AG09309 (cell line): ENCODE measurements around the gene MLXIPL.
"Not testable (repeated sequence)": the region's sequence is repeated elsewhere in the genome, so short reads cannot be mapped to it uniquely, and the experiment has no call there.

Experiments used
- DNase-seq: peaks from one replicate; pipeline ENCODE4 v3.0.0-alpha.2; 2010; ENCODE audit warnings: low read depth
- H3K4me3 ChIP-seq: 2 replicates; pipeline ENCODE4 v1.5.1; 2011; ENCODE audit warnings: mild to moderate bottlenecking, low read depth, low read length, moderate library complexity; ENCODE audit not compliant: control insufficient read depth
- CTCF ChIP-seq: IDR thresholded peaks from 2 replicates; pipeline ENCODE4 v1.5.1; 2011; ENCODE audit warnings: mild to moderate bottlenecking, low read depth, low read length, inconsistent platforms; ENCODE audit not compliant: insufficient read depth, control insufficient read depth; ENCODE audit errors: missing control alignments

Gene MLXIPL

GRCh38 chr7:73613954-73614735, 10.2 kb downstream of the MLXIPL start:
- H3K4me3 ChIP-seq, result no peak overlapping the region
- DNase-seq, result no peak
- TF ChIP-seq CTCF, result no peak

DNA sequence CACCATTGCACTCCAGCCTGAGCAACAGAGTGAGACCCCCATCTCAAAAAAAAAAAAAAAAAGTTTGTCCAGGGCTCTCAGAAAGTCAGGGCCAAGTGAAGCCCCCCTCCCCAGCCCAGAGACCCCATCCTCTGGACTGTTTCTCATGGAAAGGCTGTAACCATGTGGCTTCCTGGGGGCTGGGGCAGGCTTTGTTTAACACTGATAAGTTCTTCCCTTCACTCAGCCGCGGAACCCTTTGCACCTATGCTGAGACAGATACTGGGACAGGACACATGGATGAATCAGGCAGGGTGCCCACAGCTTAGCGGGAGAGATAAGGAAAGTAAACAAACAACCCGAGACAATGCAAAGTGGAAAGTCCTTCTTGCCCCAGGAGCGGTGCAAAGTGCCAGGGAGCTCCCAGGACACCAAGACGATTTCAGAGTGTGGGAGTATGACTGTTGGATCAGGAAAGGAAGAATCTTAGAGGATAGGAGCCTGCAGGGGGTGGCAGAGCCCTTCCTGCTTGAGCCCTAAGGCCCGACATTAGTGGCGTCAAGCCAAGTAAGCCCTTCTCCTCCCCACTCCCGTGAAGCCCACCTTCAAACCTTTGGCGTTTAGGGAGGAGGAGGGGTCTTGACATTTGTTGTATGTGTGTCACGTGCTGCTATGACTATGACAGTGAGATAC, 11.6 kb downstream of the MLXIPL start:
- TF ChIP-seq CTCF, result peak; percentile 23
- DNase-seq, result no peak

DNA sequence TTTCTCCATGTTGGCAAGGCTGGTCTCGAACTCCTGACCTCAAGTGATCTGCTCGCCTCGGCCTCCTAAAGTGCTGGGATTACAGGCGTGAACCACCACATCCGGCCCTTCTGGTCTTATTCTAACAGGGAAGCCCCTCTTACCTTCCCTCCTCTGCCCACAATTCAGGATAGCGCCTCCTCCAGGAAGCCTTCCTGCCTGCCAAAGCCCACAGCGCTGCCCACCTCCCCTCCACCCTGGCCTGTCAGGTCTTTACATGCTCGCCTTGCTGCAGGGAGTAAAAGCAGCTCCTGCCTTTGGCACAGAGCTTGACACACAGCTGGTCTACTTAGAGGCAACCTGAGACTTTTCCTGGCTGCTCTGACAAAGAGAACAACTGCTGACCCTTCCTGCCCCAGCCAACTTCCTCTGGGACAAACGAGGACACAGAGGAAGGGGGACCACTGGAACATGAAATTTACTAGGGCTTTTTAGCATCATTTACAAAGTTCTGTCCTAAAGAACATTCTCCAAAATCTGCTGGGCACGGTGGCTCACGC, 13.2 kb downstream of the MLXIPL start:
- DNase-seq, result no peak
- no peak for TF ChIP-seq CTCF
- no peak overlapping the region for H3K4me3 ChIP-seq

More for the DNA sequence above, 11.6 kb downstream of the MLXIPL start:
- H3K4me3 ChIP-seq, result no peak overlapping the region

DNA sequence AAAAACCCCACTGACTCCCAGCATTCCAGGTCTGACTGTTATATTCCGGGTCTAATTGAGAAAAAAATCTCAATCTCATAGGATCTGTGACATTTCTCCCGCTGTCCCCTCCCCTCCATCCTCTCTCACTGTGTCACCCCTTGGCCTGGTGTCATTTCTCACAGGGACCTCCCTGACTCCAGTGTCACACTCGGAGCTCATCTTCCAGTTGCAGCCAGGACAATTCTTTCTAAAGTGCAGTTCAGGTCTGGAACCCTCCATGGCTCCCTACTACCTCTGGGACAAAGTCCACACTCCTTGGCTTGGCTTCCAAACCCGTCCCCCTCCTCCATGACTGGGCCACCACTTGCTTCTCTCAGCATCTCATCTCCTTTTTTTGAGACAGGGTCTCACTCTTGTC, 14.2 kb downstream of the MLXIPL start:
- no peak overlapping the region for H3K4me3 ChIP-seq
- DNase-seq, result no peak
- no peak for TF ChIP-seq CTCF

- not testable (repeated sequence) for H3K4me3 ChIP-seq, DNase-seq
These were observed 16.7 kb downstream of the MLXIPL start for GRCh38 chr7:73607692-73607983.

DNA sequence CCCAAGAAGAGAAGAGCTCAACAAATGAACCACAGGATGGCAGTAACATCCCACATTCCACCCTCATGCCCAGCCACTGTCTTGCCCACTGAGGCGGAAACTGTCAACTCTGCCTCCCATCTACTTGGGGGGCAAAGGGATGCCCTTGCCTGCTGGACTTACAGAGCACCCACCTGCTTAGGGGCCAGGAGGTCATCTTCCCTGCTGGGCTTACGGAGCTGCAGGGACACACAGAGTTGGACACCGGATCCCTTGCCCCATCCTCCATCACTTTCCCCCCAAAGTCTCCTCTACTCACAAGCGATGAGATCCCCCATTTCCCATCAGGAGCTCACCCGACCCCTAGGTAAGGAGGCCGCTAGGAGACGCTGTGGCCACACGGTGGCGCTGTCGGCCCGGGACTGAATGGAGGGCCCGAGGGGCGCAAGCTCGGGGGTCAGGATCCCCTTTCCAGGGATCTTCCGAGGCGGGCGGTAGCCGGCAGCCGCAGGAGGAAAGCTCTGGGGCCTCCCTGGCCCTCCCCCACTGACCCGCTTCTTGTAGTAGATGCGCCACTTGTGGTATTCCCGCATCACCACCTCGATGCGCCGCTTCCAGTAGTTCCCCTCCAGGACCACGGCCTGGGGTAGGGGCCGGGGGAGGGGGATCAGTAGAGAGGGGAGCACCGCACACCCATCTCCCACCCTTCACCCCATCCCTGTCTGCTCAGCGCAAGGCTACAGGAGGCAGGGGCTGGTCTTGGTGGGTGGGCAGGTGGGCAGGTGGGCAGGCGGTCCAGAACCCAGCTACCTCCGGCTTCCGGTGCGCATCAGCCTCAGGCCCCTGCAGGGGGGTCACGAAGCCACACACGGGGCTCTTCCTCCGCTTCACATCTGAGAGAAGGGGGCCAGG, 17.3 kb downstream of the MLXIPL start:
- H3K4me3 ChIP-seq, result peak overlapping the region; percentile 2; the same call in 1 of the 2 replicates
- DNase-seq, result no peak
- TF ChIP-seq CTCF, result peak; percentile 91
